Stimulated activated naive CD8-positive, alpha-beta T cell treated with anti-CD3 and anti-CD28 coated beads, Interleukin-15, Interleukin-2, amounts not matched to agents 100 ng/mL and 50 ng/mL, for 24 hours (primary cell): ENCODE data around the gene FHOD3.

ENCODE experiments used
- H3K27ac Mint-ChIP-seq: one replicate; pipeline ENCODE4 v1.8.0; 2021; ENCODE audit warnings: mild to moderate bottlenecking, mixed read lengths
- H3K27me3 Mint-ChIP-seq: one replicate; pipeline ENCODE4 v1.8.0; 2021; ENCODE audit warnings: mixed read lengths
- H3K36me3 Mint-ChIP-seq: one replicate; pipeline ENCODE4 v1.8.0; 2021; ENCODE audit warnings: low read depth, mixed read lengths
- H3K4me1 Mint-ChIP-seq: one replicate; pipeline ENCODE4 v1.8.0; 2021; ENCODE audit warnings: low read depth, mixed read lengths
- H3K4me3 Mint-ChIP-seq: one replicate; pipeline ENCODE4 v1.8.0; 2021; ENCODE audit warnings: mild to moderate bottlenecking, mixed read lengths
- H3K9me3 Mint-ChIP-seq: one replicate; pipeline ENCODE4 v1.8.0; 2021; ENCODE audit warnings: mixed read lengths

The FHOD3 gene

DNA sequence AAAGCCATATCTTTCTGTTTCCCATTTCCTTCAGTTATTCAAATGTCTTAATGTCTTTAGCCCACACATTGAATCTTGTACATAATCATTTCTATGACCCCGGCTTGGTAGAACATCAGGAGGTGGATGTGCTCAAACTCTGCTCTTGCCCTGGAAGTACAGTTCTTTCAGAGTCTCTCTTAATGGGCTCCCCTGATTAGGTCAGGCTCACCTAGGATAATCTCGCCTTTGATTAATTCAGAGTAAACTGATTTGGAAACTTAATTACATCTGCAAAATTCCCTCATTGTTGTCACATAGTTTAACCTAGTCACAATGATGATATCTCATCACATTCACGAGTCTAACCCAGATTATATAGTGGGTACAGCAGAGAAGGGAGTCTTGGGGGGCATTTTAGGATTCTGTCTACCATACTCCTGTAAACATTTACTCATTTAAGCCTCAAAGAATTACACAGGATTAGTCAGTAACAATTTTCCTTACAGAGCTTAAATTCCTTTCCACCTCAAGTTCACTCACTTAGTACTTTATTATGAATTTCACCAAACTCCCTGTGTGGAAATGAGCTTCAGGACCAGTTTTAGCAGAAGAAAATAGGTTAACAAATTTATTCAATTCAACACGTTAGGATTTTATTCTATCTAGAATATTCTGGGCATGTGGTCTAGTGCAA, 135.5 kb downstream of the FHOD3 start:
- no peaks in the 10 kb centered on the region for H3K4me1 Mint-ChIP-seq

GRCh38 chr18:36436387-36436786, 138.9 kb downstream of the FHOD3 start:
- peaks cover 7% of the 10 kb centered on the region for H3K27me3 Mint-ChIP-seq
- H3K4me3 Mint-ChIP-seq, result no peak overlapping the region
- H3K9me3 Mint-ChIP-seq, result no peaks in the 10 kb centered on the region
- no peaks in the 10 kb centered on the region for H3K4me1 Mint-ChIP-seq
- H3K27ac Mint-ChIP-seq, result no peak overlapping the region
- no peaks in the 10 kb centered on the region for H3K36me3 Mint-ChIP-seq

More for the DNA sequence above, 135.5 kb downstream of the FHOD3 start:
- H3K27ac Mint-ChIP-seq, result no peak overlapping the region
- H3K27me3 Mint-ChIP-seq, result peaks cover 5% of the 10 kb centered on the region
- no peaks in the 10 kb centered on the region for H3K9me3 Mint-ChIP-seq
- H3K36me3 Mint-ChIP-seq, result no peaks in the 10 kb centered on the region
- no peak overlapping the region for H3K4me3 Mint-ChIP-seq

DNA sequence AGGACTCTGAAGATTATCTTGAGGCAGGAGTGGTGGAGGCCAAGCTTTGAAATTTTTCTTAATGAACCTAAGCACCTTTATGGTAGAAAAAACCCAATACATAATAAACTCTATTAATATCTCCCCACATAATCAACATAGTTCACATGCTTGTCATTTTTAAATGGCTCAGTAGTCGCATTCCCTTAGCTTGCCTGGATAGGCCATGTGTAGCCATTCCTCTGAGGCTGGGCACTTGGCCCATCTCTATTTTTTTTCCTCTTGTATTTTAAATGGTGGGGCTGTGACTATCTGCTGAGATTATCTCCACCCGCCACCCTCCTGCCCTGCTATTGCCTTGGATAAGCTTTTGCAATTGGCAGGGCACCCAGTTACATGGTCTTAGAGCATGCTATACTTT, 143.1 kb downstream of the FHOD3 start:
- no peaks in the 10 kb centered on the region for H3K4me1 Mint-ChIP-seq
- H3K27me3 Mint-ChIP-seq, result peaks cover 21% of the 10 kb centered on the region
- no peak overlapping the region for H3K4me3 Mint-ChIP-seq
- H3K9me3 Mint-ChIP-seq, result no peaks in the 10 kb centered on the region
- H3K36me3 Mint-ChIP-seq, result no peaks in the 10 kb centered on the region
- H3K27ac Mint-ChIP-seq, result no peak overlapping the region

DNA sequence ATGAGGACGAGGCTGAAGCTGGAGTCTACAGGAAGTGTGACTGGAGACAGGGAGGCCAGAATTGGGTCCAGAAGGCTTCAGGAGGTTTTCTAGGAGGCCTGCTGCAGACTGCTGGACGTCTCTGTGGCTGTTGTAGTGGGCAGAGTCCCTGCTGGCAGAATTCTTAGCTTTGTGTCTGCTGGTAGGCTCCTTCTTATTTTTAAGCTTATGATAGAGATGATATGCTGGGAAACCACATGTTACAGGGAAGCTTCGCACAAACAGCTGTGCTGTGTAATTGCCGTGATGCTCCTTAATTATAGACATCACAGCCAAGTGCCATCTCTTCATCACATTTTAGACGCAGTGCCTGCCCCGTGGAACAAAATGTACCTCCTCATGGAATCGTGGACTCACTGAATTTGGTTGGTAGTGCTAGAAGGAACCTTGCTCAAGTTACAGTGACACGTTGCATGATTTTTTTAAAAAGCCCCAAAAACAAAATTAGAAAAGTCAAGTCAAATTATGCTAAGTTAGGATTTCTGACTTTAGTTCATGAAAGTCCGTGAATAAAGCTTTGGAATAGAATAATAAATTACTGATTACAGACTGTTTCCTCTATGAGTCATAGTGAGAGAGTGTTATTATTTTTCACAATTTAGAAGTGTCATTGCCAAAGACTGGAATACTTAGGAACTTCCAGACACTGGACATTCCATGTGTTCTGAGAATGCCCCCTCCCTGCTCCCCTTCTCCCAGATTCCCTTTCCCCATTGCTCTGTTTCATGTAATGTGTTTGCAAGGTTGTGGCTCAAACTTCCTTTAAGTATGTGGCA, 144.1 kb downstream of the FHOD3 start:
- Mint-ChIP-seq H3K4me3 (no peak overlapping the region), H3K27me3 (peaks cover 21% of the 10 kb centered on the region), H3K36me3 (no peaks in the 10 kb centered on the region), H3K27ac (no peak overlapping the region), H3K4me1 (no peaks in the 10 kb centered on the region), H3K9me3 (no peaks in the 10 kb centered on the region)

- Mint-ChIP-seq H3K36me3 (no peaks in the 10 kb centered on the region), H3K4me1 (no peaks in the 10 kb centered on the region), H3K27ac (no peak overlapping the region), H3K9me3 (no peaks in the 10 kb centered on the region), H3K27me3 (peaks cover 21% of the 10 kb centered on the region), H3K4me3 (no peak overlapping the region)
These were observed 145.2 kb downstream of the FHOD3 start for GRCh38 chr18:36442717-36443116.

DNA sequence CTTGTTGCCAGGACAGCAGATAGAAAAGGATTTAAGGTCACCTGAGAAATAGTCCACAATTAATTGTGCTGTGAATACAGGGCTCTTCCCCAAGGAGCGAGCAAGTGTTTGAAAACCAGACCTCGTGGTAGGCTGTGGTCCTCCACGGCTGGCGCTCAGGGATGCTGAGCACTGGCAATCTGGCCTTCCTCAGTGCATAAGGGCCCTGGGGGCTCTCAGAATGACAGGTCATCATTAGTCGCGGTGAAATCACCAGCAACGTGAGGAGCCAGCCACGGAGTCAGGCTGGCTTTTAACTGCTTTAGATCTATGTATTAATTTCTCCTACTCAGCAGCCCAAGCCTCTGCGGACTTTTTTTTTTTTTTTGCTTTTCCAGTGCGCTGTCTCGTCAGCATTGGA, 148.5 kb downstream of the FHOD3 start:
- H3K9me3 Mint-ChIP-seq, result no peaks in the 10 kb centered on the region
- no peaks in the 10 kb centered on the region for H3K4me1 Mint-ChIP-seq
- peaks cover 15% of the 10 kb centered on the region for H3K27me3 Mint-ChIP-seq
- no peak overlapping the region for H3K4me3 Mint-ChIP-seq
- no peak overlapping the region for H3K27ac Mint-ChIP-seq
- no peaks in the 10 kb centered on the region for H3K36me3 Mint-ChIP-seq

GRCh38 chr18:36448384-36449290, 151.1 kb downstream of the FHOD3 start:
- no peaks in the 10 kb centered on the region for H3K4me1 Mint-ChIP-seq

GRCh38 chr18:36449451-36449850, 151.9 kb downstream of the FHOD3 start:
- no peak overlapping the region for H3K4me3 Mint-ChIP-seq
- no peaks in the 10 kb centered on the region for H3K9me3 Mint-ChIP-seq
- no peaks in the 10 kb centered on the region for H3K4me1 Mint-ChIP-seq
- no peaks in the 10 kb centered on the region for H3K36me3 Mint-ChIP-seq
- H3K27ac Mint-ChIP-seq, result no peak overlapping the region
- peaks cover 11% of the 10 kb centered on the region for H3K27me3 Mint-ChIP-seq

More at GRCh38 chr18:36448384-36449290, 151.1 kb downstream of the FHOD3 start:
- Mint-ChIP-seq H3K27ac (no peak overlapping the region), H3K4me3 (no peak overlapping the region), H3K27me3 (peaks cover 11% of the 10 kb centered on the region), H3K9me3 (no peaks in the 10 kb centered on the region), H3K36me3 (no peaks in the 10 kb centered on the region)

- H3K4me3 Mint-ChIP-seq, result no peak overlapping the region
- peaks cover 10% of the 10 kb centered on the region for H3K27me3 Mint-ChIP-seq
- no peak overlapping the region for H3K27ac Mint-ChIP-seq
- no peaks in the 10 kb centered on the region for H3K36me3 Mint-ChIP-seq
- H3K4me1 Mint-ChIP-seq, result no peaks in the 10 kb centered on the region
- H3K9me3 Mint-ChIP-seq, result no peaks in the 10 kb centered on the region
These were observed 152.8 kb downstream of the FHOD3 start for GRCh38 chr18:36450264-36450663.

DNA sequence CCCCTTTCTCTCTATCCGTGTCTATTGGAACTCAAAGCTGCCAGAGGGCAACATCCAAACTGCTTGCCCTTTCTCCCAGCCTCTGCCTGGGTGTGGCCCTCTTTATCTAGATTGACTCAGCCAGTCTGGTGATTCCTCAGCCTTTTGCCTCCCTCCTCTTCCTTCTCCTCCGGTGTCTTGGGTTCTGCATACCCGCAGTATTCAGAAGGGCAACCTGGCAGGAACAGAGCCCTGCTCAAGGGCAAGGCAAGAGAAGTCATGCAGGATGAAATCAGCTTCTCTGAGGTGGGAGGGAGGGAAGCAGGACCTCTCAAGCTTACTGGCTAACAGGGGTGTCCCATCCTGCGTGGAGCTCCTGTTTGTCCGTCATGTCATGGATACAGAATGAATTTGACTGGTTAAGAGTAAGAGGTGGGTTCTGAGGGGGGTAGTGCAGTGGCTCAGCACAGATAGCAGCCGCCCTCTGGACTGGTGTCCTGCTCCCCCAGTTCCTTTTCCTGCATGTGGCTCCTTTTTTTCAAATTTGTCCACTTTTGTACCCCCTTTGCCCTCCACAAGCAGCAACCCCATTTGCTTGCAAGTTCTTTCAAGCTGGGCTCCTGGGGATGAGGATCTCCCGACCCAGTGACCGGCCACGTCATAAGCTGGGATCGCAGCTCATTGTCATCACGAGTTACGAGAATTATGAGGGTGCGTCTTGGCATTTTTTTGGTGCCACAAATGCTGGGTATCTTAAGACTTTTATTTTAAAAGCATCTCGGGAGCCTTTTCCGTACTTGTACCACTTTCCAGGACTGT, 154.1 kb downstream of the FHOD3 start:
- H3K27me3 Mint-ChIP-seq, result peaks cover 10% of the 10 kb centered on the region

DNA sequence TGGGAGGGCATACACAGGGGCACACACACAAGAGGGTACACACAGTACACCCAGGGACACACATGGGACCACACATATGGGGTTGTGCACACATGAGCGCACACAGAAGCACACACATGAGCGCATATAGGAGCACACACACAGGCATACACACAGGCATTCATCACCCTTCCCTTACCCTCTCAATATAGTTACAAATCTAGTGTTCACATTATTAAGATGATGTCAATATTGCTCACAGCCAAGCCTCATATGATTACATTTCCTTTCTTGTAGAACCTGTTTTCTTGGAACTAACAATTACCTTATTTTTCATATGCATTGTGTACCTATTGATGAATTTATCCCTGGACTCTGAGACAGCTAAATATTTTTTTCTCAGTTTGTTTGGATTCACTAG, 156.7 kb downstream of the FHOD3 start:
- no peaks in the 10 kb centered on the region for H3K4me1 Mint-ChIP-seq

More for the DNA sequence above, 154.1 kb downstream of the FHOD3 start:
- H3K9me3 Mint-ChIP-seq, result no peaks in the 10 kb centered on the region
- H3K4me3 Mint-ChIP-seq, result no peak overlapping the region
- no peaks in the 10 kb centered on the region for H3K4me1 Mint-ChIP-seq
- no peaks in the 10 kb centered on the region for H3K36me3 Mint-ChIP-seq
- H3K27ac Mint-ChIP-seq, result no peak overlapping the region

GRCh38 chr18:36454848-36455458, 157.4 kb downstream of the FHOD3 start:
- peaks cover 15% of the 10 kb centered on the region for H3K27me3 Mint-ChIP-seq
- no peak overlapping the region for H3K4me3 Mint-ChIP-seq
- H3K36me3 Mint-ChIP-seq, result no peaks in the 10 kb centered on the region
- H3K27ac Mint-ChIP-seq, result no peak overlapping the region
- no peaks in the 10 kb centered on the region for H3K4me1 Mint-ChIP-seq
- no peaks in the 10 kb centered on the region for H3K9me3 Mint-ChIP-seq

More for the DNA sequence above, 156.7 kb downstream of the FHOD3 start:
- Mint-ChIP-seq H3K9me3 (no peaks in the 10 kb centered on the region), H3K4me3 (no peak overlapping the region), H3K27me3 (peaks cover 15% of the 10 kb centered on the region), H3K27ac (no peak overlapping the region), H3K36me3 (no peaks in the 10 kb centered on the region)

DNA sequence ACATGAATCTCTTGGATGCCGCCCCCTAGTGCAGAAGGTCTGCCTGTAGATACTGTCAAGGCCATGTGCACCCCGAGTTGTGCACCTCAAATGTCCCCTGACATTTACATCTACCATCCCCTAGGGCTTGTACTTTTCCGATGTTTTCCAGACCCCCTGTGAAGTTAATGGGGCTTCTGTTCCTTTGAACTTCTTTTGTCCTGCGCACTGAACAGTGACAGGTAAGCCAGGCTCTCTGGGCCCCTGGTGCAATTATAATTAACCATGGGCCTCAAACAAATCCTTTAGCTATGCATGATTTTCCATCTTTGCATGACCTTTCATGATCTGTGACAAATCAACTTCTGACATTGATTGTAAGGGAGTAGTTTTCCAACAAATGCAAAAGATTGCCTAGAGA, 158.4 kb downstream of the FHOD3 start:
- Mint-ChIP-seq H3K4me1 (no peaks in the 10 kb centered on the region), H3K4me3 (no peak overlapping the region), H3K27me3 (peaks cover 15% of the 10 kb centered on the region), H3K9me3 (no peaks in the 10 kb centered on the region), H3K27ac (no peak overlapping the region), H3K36me3 (no peaks in the 10 kb centered on the region)

DNA sequence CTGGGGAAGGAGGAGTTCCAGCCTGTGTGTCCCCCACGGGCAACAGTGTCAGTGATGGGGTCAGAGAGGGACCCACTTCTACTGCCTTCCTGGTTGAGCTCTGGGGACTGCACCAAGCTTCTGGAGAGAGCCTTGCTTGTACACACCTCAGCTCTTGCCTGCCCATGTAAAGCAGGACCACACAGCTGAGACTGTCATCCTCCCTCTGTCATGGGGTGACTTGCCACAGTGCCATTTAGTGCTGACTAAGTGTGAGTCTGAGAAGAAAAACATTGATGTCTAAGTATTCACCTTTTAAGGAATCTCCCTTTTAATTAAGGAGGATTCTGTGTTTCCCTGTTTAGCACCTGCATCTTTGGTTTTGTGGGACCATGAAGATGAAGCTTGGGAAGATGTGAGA, 159.1 kb downstream of the FHOD3 start:
- H3K4me1 Mint-ChIP-seq, result no peaks in the 10 kb centered on the region
- H3K36me3 Mint-ChIP-seq, result no peaks in the 10 kb centered on the region
- H3K27me3 Mint-ChIP-seq, result peaks cover 15% of the 10 kb centered on the region
- no peak overlapping the region for H3K27ac Mint-ChIP-seq
- no peak overlapping the region for H3K4me3 Mint-ChIP-seq
- no peaks in the 10 kb centered on the region for H3K9me3 Mint-ChIP-seq
